LNCAP (cell line): Measurements from ENCODE around the gene NSF.

Experiments used
- TF ChIP-seq, protein P1 (sequence below): fragments of 450-650 bp; IDR thresholded peaks from 2 replicates; pipeline ENCODE4 v1.5.1; 2017; ENCODE audit warnings: mild to moderate bottlenecking

The NSF gene

DNA sequence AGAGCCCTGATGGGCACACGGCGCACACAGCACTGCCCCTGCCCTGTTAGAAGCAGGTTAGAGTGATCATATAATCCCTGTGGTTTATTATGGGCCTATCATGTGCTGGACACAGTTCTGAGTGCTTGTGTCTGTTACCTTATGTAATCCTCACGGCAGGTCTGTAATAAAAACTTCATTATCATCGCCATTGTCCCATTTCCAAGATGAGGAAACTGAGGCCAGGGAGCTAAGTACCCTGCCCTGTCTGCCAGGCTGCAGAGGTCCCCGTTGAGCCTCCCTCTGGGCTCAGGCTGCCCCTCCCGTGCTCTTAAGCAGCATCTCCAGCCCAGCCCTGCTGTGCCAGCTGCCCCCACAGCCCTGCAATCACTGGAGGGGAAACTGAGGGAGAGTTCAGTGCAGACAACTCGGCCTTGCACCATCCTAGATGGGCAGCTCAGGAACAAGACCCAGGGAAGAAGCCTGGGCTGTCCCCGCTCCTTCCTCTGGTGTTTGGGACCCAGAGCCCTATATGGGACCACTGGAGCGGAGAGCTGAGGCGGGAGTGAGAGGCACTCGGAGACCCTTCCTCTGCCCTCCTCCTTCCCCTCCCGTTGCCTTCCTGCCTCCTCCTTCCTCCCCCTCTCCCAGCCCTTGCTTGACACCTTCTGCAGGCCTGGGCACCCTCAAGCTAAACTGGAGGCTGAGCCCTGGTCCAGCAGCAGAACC, 186.0 kb downstream of the NSF start:
- TF ChIP-seq, protein P1, sequence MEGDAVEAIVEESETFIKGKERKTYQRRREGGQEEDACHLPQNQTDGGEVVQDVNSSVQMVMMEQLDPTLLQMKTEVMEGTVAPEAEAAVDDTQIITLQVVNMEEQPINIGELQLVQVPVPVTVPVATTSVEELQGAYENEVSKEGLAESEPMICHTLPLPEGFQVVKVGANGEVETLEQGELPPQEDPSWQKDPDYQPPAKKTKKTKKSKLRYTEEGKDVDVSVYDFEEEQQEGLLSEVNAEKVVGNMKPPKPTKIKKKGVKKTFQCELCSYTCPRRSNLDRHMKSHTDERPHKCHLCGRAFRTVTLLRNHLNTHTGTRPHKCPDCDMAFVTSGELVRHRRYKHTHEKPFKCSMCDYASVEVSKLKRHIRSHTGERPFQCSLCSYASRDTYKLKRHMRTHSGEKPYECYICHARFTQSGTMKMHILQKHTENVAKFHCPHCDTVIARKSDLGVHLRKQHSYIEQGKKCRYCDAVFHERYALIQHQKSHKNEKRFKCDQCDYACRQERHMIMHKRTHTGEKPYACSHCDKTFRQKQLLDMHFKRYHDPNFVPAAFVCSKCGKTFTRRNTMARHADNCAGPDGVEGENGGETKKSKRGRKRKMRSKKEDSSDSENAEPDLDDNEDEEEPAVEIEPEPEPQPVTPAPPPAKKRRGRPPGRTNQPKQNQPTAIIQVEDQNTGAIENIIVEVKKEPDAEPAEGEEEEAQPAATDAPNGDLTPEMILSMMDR: no peak

DNA sequence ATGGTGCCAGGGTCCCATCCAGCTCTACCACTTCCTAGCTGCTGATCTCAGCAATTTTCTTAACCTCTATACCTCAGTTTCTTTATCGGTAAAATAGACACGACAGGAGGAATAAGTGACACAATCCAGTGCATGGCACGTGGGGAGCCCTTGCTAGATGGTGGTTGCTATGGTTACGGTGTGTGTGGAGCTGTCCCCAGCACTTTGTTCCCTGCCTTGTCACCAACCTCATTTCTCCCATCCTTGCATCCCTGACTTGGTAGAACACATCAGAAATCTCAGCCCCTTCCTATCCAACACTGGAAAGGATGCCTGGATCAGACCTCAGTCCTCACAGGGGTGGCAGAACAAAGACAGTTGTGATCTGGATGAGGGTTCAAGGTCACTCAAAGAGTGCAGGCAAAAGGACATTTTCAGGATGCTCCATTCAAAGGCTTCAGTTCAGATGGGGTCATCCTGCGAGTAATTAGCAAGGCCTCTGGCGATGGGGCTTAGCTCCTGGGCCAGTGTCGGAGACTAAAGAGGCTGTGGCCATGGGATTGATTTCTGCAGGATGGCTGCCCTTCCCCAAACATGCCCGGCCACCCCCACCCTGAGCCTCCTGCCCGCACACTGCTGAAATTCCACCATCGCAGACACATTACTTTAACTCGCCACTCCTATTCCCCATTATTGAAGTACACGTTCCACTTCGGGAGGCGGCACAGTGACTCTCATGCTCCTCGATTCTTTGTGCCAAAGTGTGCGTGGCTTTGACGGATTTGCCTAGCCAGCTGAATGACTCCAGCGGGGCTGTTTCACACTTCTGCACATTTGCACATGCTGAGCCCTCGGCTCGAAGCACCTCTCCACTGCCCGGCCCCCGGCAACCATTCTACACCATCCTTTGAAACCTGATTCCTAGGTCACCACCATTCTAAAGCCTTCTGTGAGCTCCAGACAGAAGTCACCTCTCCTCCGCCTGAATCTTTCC, 187.8 kb downstream of the NSF start:
- TF ChIP-seq, protein P1: no peak

DNA sequence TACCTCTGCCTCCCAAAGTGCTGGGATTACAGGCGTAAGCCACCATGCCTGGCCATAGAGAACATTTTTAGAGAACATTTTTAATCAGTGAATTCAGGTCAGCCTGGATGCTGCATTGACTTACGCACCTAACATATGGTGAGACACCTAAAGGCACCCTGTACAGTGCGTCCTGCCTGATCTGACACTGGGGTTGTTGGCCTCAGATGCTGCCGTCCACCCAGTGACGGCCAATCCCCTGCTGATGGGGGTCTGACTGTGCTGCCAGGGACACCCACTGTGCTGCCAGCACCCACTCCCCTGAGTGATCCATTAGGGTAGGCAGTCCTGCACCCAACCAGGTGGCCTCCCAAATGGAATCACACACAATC, 189.5 kb downstream of the NSF start:
- TF ChIP-seq, protein P1: no peak

DNA sequence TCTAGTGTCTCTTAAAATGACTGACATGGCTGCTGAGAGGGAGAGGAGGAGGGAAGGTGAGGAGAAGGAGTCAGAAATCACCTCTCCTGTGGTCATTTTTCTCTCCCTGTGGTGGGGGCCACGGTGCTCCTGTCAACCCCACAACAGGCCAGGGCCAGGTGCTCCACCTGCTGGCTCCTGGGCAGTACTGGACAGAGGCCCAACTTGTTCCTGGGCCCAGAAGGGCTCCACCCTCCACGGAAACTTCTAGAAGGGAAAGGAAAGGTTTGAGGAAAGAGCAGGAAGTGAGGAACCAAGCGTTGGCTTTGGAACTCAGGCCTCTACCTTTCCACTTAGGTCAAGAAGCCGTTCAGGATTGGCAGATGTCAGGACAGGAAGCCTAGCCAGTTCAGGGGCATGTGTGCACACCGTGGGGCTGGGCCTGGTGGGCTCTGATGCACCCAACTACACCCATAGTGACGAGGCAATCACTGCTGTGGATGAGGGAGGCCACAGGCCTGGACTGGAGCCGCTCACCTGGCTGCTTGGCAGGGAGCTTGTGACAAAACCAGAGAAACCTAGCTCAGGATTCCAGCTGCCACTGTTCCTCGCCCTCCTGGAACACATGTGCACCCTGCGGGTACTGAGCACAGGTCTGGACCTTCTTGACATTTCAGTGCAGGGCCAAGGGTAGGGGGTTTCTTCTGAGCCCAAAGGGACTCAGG, 191.9 kb downstream of the NSF start:
- TF ChIP-seq, protein P1: peak; percentile 85

DNA sequence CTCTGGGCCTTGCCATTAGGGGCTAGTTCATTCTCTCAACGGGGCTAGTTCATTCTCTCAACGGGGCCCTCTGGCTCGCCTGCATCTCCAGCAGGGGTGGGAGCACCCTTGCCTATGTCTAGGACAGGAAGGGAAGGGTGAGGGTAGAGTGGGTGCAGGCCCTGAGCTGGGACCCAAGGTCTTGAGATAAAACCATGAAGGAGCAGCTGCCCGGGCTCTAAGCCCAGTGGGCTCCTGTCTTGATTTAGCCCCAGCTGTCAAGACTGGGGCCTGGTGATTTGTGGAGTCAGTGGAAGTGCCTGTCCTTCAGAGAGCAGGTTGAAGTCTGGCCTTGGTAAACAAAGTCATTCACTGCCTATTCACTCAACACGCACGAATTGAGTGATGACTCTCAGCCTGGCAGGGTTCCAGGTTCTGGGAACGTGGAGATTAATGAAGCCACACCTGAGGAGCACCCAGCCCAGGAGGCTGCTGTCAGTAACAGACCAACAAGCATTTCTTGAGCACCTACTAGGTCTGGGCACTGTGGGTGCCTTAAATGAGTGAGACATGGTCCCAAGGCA, 192.6 kb downstream of the NSF start:
- TF ChIP-seq, protein P1: no peak

DNA sequence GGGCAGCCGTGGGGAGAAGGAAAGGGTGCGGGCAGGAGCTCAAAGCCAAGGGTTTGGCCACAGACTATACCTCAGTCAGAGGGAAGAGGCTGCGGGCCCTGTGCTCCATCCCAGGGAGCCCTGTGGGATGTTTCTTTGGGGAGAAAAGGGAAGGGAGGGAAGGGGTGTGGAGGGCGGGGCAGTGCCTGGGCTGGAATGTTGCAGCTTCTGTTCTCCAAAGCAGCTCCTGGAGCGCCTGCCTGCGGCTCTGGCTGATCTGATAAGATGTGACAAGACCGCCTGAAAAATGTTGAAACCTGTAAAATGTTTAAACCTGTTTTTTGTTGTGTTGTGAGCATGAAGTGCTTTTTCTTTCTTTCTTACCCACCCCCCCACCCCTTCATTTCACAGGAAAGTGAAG, 195.2 kb downstream of the NSF start:
- TF ChIP-seq, protein P1: no peak

DNA sequence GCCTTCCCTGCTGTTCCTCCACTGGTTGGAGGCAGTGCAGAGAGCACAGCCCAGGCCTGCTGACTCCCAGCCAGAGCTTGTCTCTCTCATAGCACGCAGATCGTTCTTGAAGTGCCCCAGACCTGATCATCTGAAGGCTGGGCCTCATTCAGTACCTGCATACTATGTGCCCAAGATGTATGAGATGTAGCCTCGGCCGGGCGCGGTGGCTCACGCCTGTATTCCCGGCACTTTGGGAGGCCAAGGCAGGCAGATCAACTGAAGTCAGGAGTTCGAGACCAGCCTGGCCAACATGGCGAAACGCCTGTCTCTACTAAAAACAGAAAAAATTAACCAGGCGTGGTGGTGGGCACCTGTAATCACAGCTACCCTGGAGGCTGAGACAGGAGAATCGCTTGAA, 197.0 kb downstream of the NSF start:
- TF ChIP-seq, protein P1: no peak
